Gastrocnemius medialis (tissue), 4 donors: ENCODE data around the gene MYCN.

Experiments used
- POLR2A ChIP-seq, 2 donors: fragments of 450-650 bp; IDR thresholded peaks; one replicate each; pipeline ENCODE4 v1.6.1; 2017; ENCODE audit warnings: antibody characterized with exemption in 2 of 2, mild to moderate bottlenecking in 2 of 2, moderate library complexity in 2 of 2
- TF ChIP-seq, protein P1 (sequence below), 5 experiments: fragments of 450-650 bp in 3 of 5; fragments of 200-600 bp in 2 of 5; sonication (generic) in 2 of 5; IDR thresholded peaks in 4 of 5; conservative IDR thresholded peaks in 1 of 5; 1 replicate in 4 of 5; 2 replicates in 1 of 5; pipeline ENCODE4 v1.5.1; 2016 to 2019; ENCODE audit warnings: antibody characterized with exemption in 5 of 5, mild to moderate bottlenecking in 3 of 5, moderate library complexity in 3 of 5

DNA sequence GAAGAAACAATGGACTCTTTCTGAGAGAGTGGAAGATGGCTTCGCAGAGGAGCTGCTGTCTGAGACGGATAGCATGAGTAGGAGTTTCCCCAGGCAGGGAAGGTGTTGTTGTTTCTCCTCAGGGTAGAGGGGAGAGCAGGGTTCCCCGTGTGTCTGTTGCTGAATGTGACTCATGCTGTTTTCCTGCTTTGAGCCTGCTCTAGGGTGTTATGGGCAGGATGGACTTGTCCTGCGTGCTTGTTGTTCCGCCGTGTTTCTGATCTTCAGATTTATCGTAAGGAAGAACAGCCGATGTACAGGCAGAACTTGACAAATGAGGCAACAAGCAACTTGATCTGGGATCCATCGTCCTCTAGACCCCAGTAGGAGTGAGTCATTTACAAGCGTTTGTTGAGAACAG is 19.7 kb upstream of the MYCN start:
- no peak for TF ChIP-seq POLR2A (IDR thresholded peaks at IDR 0.05)
- TF ChIP-seq, protein P1, sequence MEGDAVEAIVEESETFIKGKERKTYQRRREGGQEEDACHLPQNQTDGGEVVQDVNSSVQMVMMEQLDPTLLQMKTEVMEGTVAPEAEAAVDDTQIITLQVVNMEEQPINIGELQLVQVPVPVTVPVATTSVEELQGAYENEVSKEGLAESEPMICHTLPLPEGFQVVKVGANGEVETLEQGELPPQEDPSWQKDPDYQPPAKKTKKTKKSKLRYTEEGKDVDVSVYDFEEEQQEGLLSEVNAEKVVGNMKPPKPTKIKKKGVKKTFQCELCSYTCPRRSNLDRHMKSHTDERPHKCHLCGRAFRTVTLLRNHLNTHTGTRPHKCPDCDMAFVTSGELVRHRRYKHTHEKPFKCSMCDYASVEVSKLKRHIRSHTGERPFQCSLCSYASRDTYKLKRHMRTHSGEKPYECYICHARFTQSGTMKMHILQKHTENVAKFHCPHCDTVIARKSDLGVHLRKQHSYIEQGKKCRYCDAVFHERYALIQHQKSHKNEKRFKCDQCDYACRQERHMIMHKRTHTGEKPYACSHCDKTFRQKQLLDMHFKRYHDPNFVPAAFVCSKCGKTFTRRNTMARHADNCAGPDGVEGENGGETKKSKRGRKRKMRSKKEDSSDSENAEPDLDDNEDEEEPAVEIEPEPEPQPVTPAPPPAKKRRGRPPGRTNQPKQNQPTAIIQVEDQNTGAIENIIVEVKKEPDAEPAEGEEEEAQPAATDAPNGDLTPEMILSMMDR (IDR thresholded peaks at IDR 0.05 in 4 of 5, conservative IDR thresholded peaks at IDR 0.05 in 1 of 5), result no peak
